ENCODE measurements around the gene AGPAT1. TPM values are rescaled to one million over a fixed set of nuclear protein-coding genes. Genes with fewer than 3 reads are reported as not detected.
A peak's percentile ranks its signal among the peaks of the same experiment; 100 is the strongest.

The AGPAT1 gene
- total RNA-seq, 1 experiment from 2014 or later, result 108 TPM

- Histone ChIP-seq H3K4me3 (ENCODE audit: low read depth, low read length, poor library complexity, severe bottlenecking) (no peak overlapping the region), H3K27me3 (replicated peaks; ENCODE audit: insufficient read depth, low read depth, low read length, poor library complexity) (no peaks in the 10 kb centered on the region), H3K4me1 (ENCODE audit: insufficient read depth, low read length, poor library complexity, severe bottlenecking) (peaks cover 21% of the 10 kb centered on the region), H3K36me3 (ENCODE audit: insufficient read depth, low read length, poor library complexity, severe bottlenecking) (peaks cover 29% of the 10 kb centered on the region), H3K9me3 (ENCODE audit: low read depth, low read length, poor library complexity, severe bottlenecking) (no peaks in the 10 kb centered on the region), H3K27ac (ENCODE audit: low read depth, low read length, poor library complexity, severe bottlenecking) (no peak overlapping the region)
- intact Hi-C loops (cut with micrococcal nuclease; ENCODE audit: unreplicated experiment), result no loop called here
- ChIA-PET POLR2A (ENCODE audit: low non-redundant PET) (no interaction called here), CTCF (no interaction called here)
- no TSS peak for BruUV-seq (replicated peaks)
- DNase-seq (ENCODE audit: low spot score), result no peak
- no peak for TF ChIP-seq EZH2 (IDR thresholded peaks at IDR 0.05; ENCODE audit: borderline replicate concordance, low read depth, low read length, poor library complexity, severe bottlenecking)
- TF ChIP-seq CTCF (conservative IDR thresholded peaks at IDR 0.05; ENCODE audit: low read depth, low read length), result no peak
Measured at GRCh38 chr6:32156891-32157290, 19.0 kb downstream of the AGPAT1 start.

GRCh38 chr6:32154514-32155161, 21.2 kb downstream of the AGPAT1 start:
- Histone ChIP-seq H3K27me3 (replicated peaks; ENCODE audit: insufficient read depth, low read depth, low read length, poor library complexity) (no peaks in the 10 kb centered on the region), H3K36me3 (ENCODE audit: insufficient read depth, low read length, poor library complexity, severe bottlenecking) (peaks cover 29% of the 10 kb centered on the region), H3K9me3 (ENCODE audit: low read depth, low read length, poor library complexity, severe bottlenecking) (no peaks in the 10 kb centered on the region), H3K4me1 (ENCODE audit: insufficient read depth, low read length, poor library complexity, severe bottlenecking) (peaks cover 24% of the 10 kb centered on the region), H3K4me3 (ENCODE audit: low read depth, low read length, poor library complexity, severe bottlenecking) (peak overlapping the region; percentile 75), H3K27ac (ENCODE audit: low read depth, low read length, poor library complexity, severe bottlenecking) (peak overlapping the region; percentile 90)
- intact Hi-C loops (cut with micrococcal nuclease; ENCODE audit: unreplicated experiment), result no loop called here
- TSS peak; percentile 55 for BruUV-seq (replicated peaks)
- peak; percentile 60 for DNase-seq (ENCODE audit: low spot score)
- CTCF ChIA-PET, result no interaction called here
- TF ChIP-seq CTCF (conservative IDR thresholded peaks at IDR 0.05; ENCODE audit: low read depth, low read length) (peak; percentile 55), EZH2 (IDR thresholded peaks at IDR 0.05; ENCODE audit: borderline replicate concordance, low read depth, low read length, poor library complexity, severe bottlenecking) (no peak)
- POLR2A ChIA-PET (ENCODE audit: low non-redundant PET), result no interaction called here

GRCh38 chr6:32153564-32154513, 22.0 kb downstream of the AGPAT1 start, which contains the start of gene PPT2:
Gene PPT2, plus strand, starts transcription at chr6:32154141. Its CDS starts 454 bp downstream, at chr6:32154595.
- POLR2A ChIA-PET (ENCODE audit: low non-redundant PET), result no interaction called here
- peak; percentile 97 for DNase-seq (ENCODE audit: low spot score)
- Histone ChIP-seq H3K4me3 (ENCODE audit: low read depth, low read length, poor library complexity, severe bottlenecking) (peak within 1 kb of the TSS; percentile 75), H3K27ac (ENCODE audit: low read depth, low read length, poor library complexity, severe bottlenecking) (peak within 1 kb of the TSS; percentile 90), H3K4me1 (ENCODE audit: insufficient read depth, low read length, poor library complexity, severe bottlenecking) (peaks cover 24% of the 10 kb centered on the region), H3K27me3 (replicated peaks; ENCODE audit: insufficient read depth, low read depth, low read length, poor library complexity) (no peaks in the 10 kb centered on the region), H3K9me3 (ENCODE audit: low read depth, low read length, poor library complexity, severe bottlenecking) (no peaks in the 10 kb centered on the region), H3K36me3 (ENCODE audit: insufficient read depth, low read length, poor library complexity, severe bottlenecking) (peaks cover 29% of the 10 kb centered on the region)
- BruUV-seq (replicated peaks), result no TSS peak
- TF ChIP-seq CTCF (conservative IDR thresholded peaks at IDR 0.05; ENCODE audit: low read depth, low read length) (peak; percentile 25; the same call in 1 of the 2 replicates), EZH2 (IDR thresholded peaks at IDR 0.05; ENCODE audit: borderline replicate concordance, low read depth, low read length, poor library complexity, severe bottlenecking) (no peak)
- CTCF ChIA-PET, result no interaction called here
- intact Hi-C loops (cut with micrococcal nuclease; ENCODE audit: unreplicated experiment), result no loop called here
